GM12801 (cell line): ENCODE results near the gene RAB1A.

Experiments
- CTCF ChIP-seq: IDR thresholded peaks from one replicate; pipeline ENCODE4 v1.5.1; 2011; ENCODE audit warnings: control low read depth; ENCODE audit not compliant: insufficient read length; ENCODE audit errors: extremely low read depth

RAB1A gene

GRCh38 chr2:65077898-65078297 lies 52.0 kb downstream of the RAB1A start:
- TF ChIP-seq CTCF: no peak

GRCh38 chr2:65076345-65076710 lies 53.6 kb downstream of the RAB1A start:
- TF ChIP-seq CTCF: no peak

GRCh38 chr2:65075605-65076344 lies 54.1 kb downstream of the RAB1A start:
- TF ChIP-seq CTCF: no peak

- no peak for TF ChIP-seq CTCF
These were observed 54.7 kb downstream of the RAB1A start for GRCh38 chr2:65075176-65075575.

GRCh38 chr2:65073879-65074565 lies 55.9 kb downstream of the RAB1A start:
- no peak for TF ChIP-seq CTCF

GRCh38 chr2:65072181-65072970 lies 57.5 kb downstream of the RAB1A start:
- no peak for TF ChIP-seq CTCF

GRCh38 chr2:65071499-65072180 lies 58.3 kb downstream of the RAB1A start:
- TF ChIP-seq CTCF: no peak
